Loucy (cell line): ENCODE data around the gene DRD4.

ENCODE experiments used
- CTCF ChIP-seq: fragments of 200-600 bp; sonication (generic); conservative IDR thresholded peaks from 2 replicates; pipeline ENCODE4 v1.5.1; 2014; ENCODE audit warnings: mild to moderate bottlenecking, antibody characterized with exemption, low read length
- EZH2phosphoT487 ChIP-seq: fragments of 200-600 bp; IDR thresholded peaks from 2 replicates; pipeline ENCODE4 v1.6.1; 2018; ENCODE audit warnings: antibody characterized with exemption, mild to moderate bottlenecking, moderate library complexity, borderline replicate concordance

- TF ChIP-seq CTCF (no peak), EZH2phosphoT487 (no peak)
Measured at GRCh38 chr11:612961-613300, 24.1 kb upstream of the DRD4 start.
